Activated naive CD4-positive, alpha-beta T cell treated with anti-CD3 and anti-CD28 coated beads, Interleukin-2, amount 50 U/mL, for 72 hours (primary cell): Measurements from ENCODE around the gene PDRG1. TPM values are rescaled to one million over a fixed set of nuclear protein-coding genes. Genes with fewer than 3 reads are reported as not detected.

Experiments used
- ATAC-seq, 2 donors: fragments of 150-1000 bp; cut with Tn5 transposase; 2 replicates each; pipeline ENCODE4 v1.10.0; 2021; ENCODE audit warnings: mild to moderate bottlenecking in 2 of 2, moderate library complexity in 2 of 2
- DNase-seq, 2 donors: peaks; one replicate each; pipeline ENCODE4 v3.0.0; 2021 to 2022; ENCODE audit warnings: low spot score in 2 of 2
- H3K27ac Mint-ChIP-seq, 2 donors: one replicate each; pipeline ENCODE4 v1.8.0; 2022; ENCODE audit warnings: mild to moderate bottlenecking in 2 of 2, mixed read lengths in 2 of 2
- H3K36me3 Mint-ChIP-seq, 2 donors: one replicate each; pipeline ENCODE4 v1.8.0; 2022; ENCODE audit warnings: mixed read lengths in 2 of 2
- H3K9me3 Mint-ChIP-seq, 2 donors: one replicate each; pipeline ENCODE4 v1.8.0; 2022; ENCODE audit warnings: mixed read lengths in 2 of 2
- total RNA-seq, 2 donors: library from RNA; stranded (reverse); gene quantifications; one replicate each; pipeline ENCODE4 v1.2.3, GENCODE V29; 2022

PDRG1 gene
- total RNA-seq = 10 to 100 TPM; 13.1 to 20.6 TPM

GRCh38 chr20:31951530-31952453 lies at the start of gene PDRG1:
PDRG1 (minus strand) TSS chr20:31952046; CDS start chr20:31951961, 85 bp downstream.
- ATAC-seq = peak; percentile 98 to 99
- peak; percentile 97 to 98 for DNase-seq
- H3K36me3 Mint-ChIP-seq = peaks cover 30 to 36% of the 10 kb centered on the region in 2 donors
- H3K27ac Mint-ChIP-seq = peak within 1 kb of the TSS; percentile 95 to 99
- peaks cover 0 to 8% of the 10 kb centered on the region in 2 donors for H3K9me3 Mint-ChIP-seq

- ATAC-seq (no peak), DNase-seq (no peak)
- H3K9me3 Mint-ChIP-seq = no peaks in the 10 kb centered on the region
- no peak overlapping the region for H3K27ac Mint-ChIP-seq
- H3K36me3 Mint-ChIP-seq = no peaks in the 10 kb centered on the region
Observed at GRCh38 chr20:31998246-31998645, 46.4 kb upstream of the PDRG1 start.

- H3K27ac Mint-ChIP-seq = no peak overlapping the region
- no peaks in the 10 kb centered on the region for H3K36me3 Mint-ChIP-seq
- no peaks in the 10 kb centered on the region for H3K9me3 Mint-ChIP-seq
- ATAC-seq = no peak
- no peak for DNase-seq
Observed at GRCh38 chr20:31996996-31997395, 45.1 kb upstream of the PDRG1 start.

GRCh38 chr20:31992086-31992485 lies 40.2 kb upstream of the PDRG1 start:
- no peak for ATAC-seq
- H3K27ac Mint-ChIP-seq = no peak overlapping the region
- H3K9me3 Mint-ChIP-seq = no peaks in the 10 kb centered on the region
- no peaks in the 10 kb centered on the region for H3K36me3 Mint-ChIP-seq
- DNase-seq = no peak

- peak overlapping the region in 1 of 2 donors; percentile 2 for H3K27ac Mint-ChIP-seq
- no peaks in the 10 kb centered on the region for H3K36me3 Mint-ChIP-seq
- no peaks in the 10 kb centered on the region for H3K9me3 Mint-ChIP-seq
- DNase-seq = no peak
- no peak for ATAC-seq
Observed at GRCh38 chr20:31991339-31991705, 39.5 kb upstream of the PDRG1 start.

- Mint-ChIP-seq H3K36me3 (no peaks in the 10 kb centered on the region), H3K27ac (peak overlapping the region in 1 of 2 donors; percentile 2), H3K9me3 (no peaks in the 10 kb centered on the region)
- ATAC-seq = no peak
- no peak for DNase-seq
Observed at GRCh38 chr20:31990641-31991338, 38.9 kb upstream of the PDRG1 start.

- DNase-seq (no peak), ATAC-seq (no peak)
- Mint-ChIP-seq H3K9me3 (no peaks in the 10 kb centered on the region), H3K27ac (peak overlapping the region; percentile 4 to 21), H3K36me3 (no peaks in the 10 kb centered on the region)
Observed at GRCh38 chr20:31989030-31989645, 37.3 kb upstream of the PDRG1 start.

- Mint-ChIP-seq H3K9me3 (no peaks in the 10 kb centered on the region), H3K36me3 (no peaks in the 10 kb centered on the region), H3K27ac (peak overlapping the region; percentile 4 to 21)
- DNase-seq (no peak), ATAC-seq (peak in 1 of 2 donors; percentile 75)
Observed at GRCh38 chr20:31988430-31989015, 36.7 kb upstream of the PDRG1 start.

- no peak for DNase-seq
- no peaks in the 10 kb centered on the region for H3K9me3 Mint-ChIP-seq
- no peaks in the 10 kb centered on the region for H3K36me3 Mint-ChIP-seq
- peak overlapping the region in 1 of 2 donors; percentile 45 for H3K27ac Mint-ChIP-seq
- ATAC-seq = peak in 1 of 2 donors; percentile 55
Observed at GRCh38 chr20:31987744-31988143, 35.9 kb upstream of the PDRG1 start.

- Mint-ChIP-seq H3K27ac (no peak overlapping the region), H3K36me3 (no peaks in the 10 kb centered on the region), H3K9me3 (no peaks in the 10 kb centered on the region)
- no peak for ATAC-seq
- no peak for DNase-seq
Observed at GRCh38 chr20:31984981-31985471, 33.2 kb upstream of the PDRG1 start.

GRCh38 chr20:31981784-31982183 lies 29.9 kb upstream of the PDRG1 start:
- no peak for DNase-seq
- ATAC-seq = no peak
- Mint-ChIP-seq H3K27ac (peak overlapping the region in 1 of 2 donors; percentile 12), H3K9me3 (no peaks in the 10 kb centered on the region), H3K36me3 (no peaks in the 10 kb centered on the region)

- no peak for ATAC-seq
- Mint-ChIP-seq H3K36me3 (no peaks in the 10 kb centered on the region), H3K27ac (no peak overlapping the region), H3K9me3 (no peaks in the 10 kb centered on the region)
- DNase-seq = no peak
Observed at GRCh38 chr20:31979713-31980426, 28.0 kb upstream of the PDRG1 start.

GRCh38 chr20:31977080-31977479 lies 25.2 kb upstream of the PDRG1 start:
- ATAC-seq (no peak), DNase-seq (no peak)
- no peaks in the 10 kb centered on the region for H3K9me3 Mint-ChIP-seq
- no peaks in the 10 kb centered on the region for H3K36me3 Mint-ChIP-seq
- no peak overlapping the region for H3K27ac Mint-ChIP-seq

GRCh38 chr20:31975874-31976273 lies 24.0 kb upstream of the PDRG1 start:
- no peak overlapping the region for H3K27ac Mint-ChIP-seq
- H3K36me3 Mint-ChIP-seq = no peaks in the 10 kb centered on the region
- ATAC-seq (no peak), DNase-seq (no peak)
- no peaks in the 10 kb centered on the region for H3K9me3 Mint-ChIP-seq

GRCh38 chr20:31974951-31975487 lies 23.2 kb upstream of the PDRG1 start:
- DNase-seq (no peak), ATAC-seq (no peak)
- Mint-ChIP-seq H3K36me3 (no peaks in the 10 kb centered on the region), H3K27ac (no peak overlapping the region), H3K9me3 (no peaks in the 10 kb centered on the region)

- Mint-ChIP-seq H3K36me3 (no peaks in the 10 kb centered on the region), H3K27ac (no peak overlapping the region), H3K9me3 (no peaks in the 10 kb centered on the region)
- DNase-seq (no peak), ATAC-seq (no peak)
Observed at GRCh38 chr20:31974296-31974695, 22.4 kb upstream of the PDRG1 start.
